SK-N-SH (cell line): ENCODE measurements around the gene CRK. TPM values are rescaled to one million over a fixed set of nuclear protein-coding genes. Genes with fewer than 3 reads are reported as not detected.

Source experiments
- CTCF ChIA-PET: fragments of 300-600, 350-600 bp; formaldehyde crosslinking; extraction: SDS; loops from one replicate; lab custom pipeline; 2021; lab: Yijun Ruan, JAX
- POLR2A ChIA-PET: fragments of 350-600 bp; sonication (Branson Sonifier 250); formaldehyde crosslinking; extraction: SDS; loops from one replicate; lab custom pipeline; 2020; ENCODE audit warnings: antibody characterized with exemption, inconsistent platforms; lab: Yijun Ruan, JAX
- DNase-seq: peaks from one replicate; pipeline ENCODE4 v3.0.0; 2012
- H2AFZ ChIP-seq: fragments of 200-600 bp; sonication (generic); 2 replicates; pipeline ENCODE4 v1.8.1; 2016; ENCODE audit warnings: antibody characterized with exemption, mild to moderate bottlenecking, low read depth
- H3F3A ChIP-seq: fragments of 200-600 bp; sonication (generic); replicated peaks from 2 replicates; pipeline ENCODE3; 2016; ENCODE audit warnings: antibody characterized with exemption, mild to moderate bottlenecking; ENCODE audit not compliant: insufficient read depth
- H3K27ac ChIP-seq, 2 experiments: fragments of 200-500 bp in 1 of 2; fragments of 200-600 bp in 1 of 2; sonication (Bioruptor generic) in 1 of 2; sonication (generic), shearing (Covaris generic) in 1 of 2; 2 replicates each; pipeline versions ENCODE4 v1.5.1 to v1.6.1; 2014 to 2016; ENCODE audit warnings: low read depth in 2 of 2, inconsistent platforms in 1 of 2, low read length in 1 of 2, mild to moderate bottlenecking in 1 of 2, mixed read lengths in 1 of 2
- H3K27me3 ChIP-seq: fragments of 200-600 bp; sonication (generic), shearing (Covaris generic); 2 replicates; pipeline ENCODE4 v1.6.1; 2016; ENCODE audit warnings: mixed run types; ENCODE audit not compliant: insufficient read depth
- H3K36me3 ChIP-seq, 2 experiments: fragments of 200-500 bp in 1 of 2; fragments of 200-600 bp in 1 of 2; sonication (Bioruptor generic) in 1 of 2; sonication (generic) in 1 of 2; replicated peaks in 1 of 2; 2 replicates each; pipeline versions ENCODE3 to v1.5.1; 2014 to 2016; ENCODE audit warnings: low read length in 1 of 2, mild to moderate bottlenecking in 1 of 2; ENCODE audit not compliant: insufficient read depth in 2 of 2, control insufficient read depth in 1 of 2
- H3K4me1 ChIP-seq, 2 experiments: fragments of 200-500 bp in 1 of 2; fragments of 200-600 bp in 1 of 2; sonication (Bioruptor generic) in 1 of 2; sonication (generic), shearing (Covaris generic) in 1 of 2; 2 replicates each; pipeline versions ENCODE4 v1.5.1 to v1.6.1; 2014 to 2016; ENCODE audit warnings: low read depth in 1 of 2, low read length in 1 of 2, mixed run types in 1 of 2; ENCODE audit not compliant: insufficient read depth in 2 of 2, control insufficient read depth in 1 of 2
- H3K4me2 ChIP-seq: fragments of 200-600 bp; sonication (generic), shearing (Covaris generic); 2 replicates; pipeline ENCODE4 v1.6.1; 2017; ENCODE audit warnings: mixed run types
- H3K4me3 ChIP-seq, 2 experiments: fragments of 200-500 bp in 1 of 2; fragments of 200-600 bp in 1 of 2; sonication (Bioruptor generic) in 1 of 2; sonication (generic), shearing (Covaris generic) in 1 of 2; 2 replicates each; pipeline versions ENCODE4 v1.5.1 to v1.8.1; 2014 to 2016; ENCODE audit warnings: low read depth in 2 of 2, inconsistent platforms in 1 of 2, low read length in 1 of 2, mild to moderate bottlenecking in 1 of 2, mixed read lengths in 1 of 2, moderate library complexity in 1 of 2
- H3K79me2 ChIP-seq: fragments of 200-600 bp; sonication (generic); 2 replicates; pipeline ENCODE4 v1.8.1; 2017; ENCODE audit warnings: mild to moderate bottlenecking; ENCODE audit not compliant: insufficient read depth
- H3K9ac ChIP-seq: fragments of 200-600 bp; sonication (generic); 2 replicates; pipeline ENCODE4 v1.6.1; 2017; ENCODE audit warnings: mixed run types
- H3K9me2 ChIP-seq: fragments of 200-600 bp; sonication (generic); 2 replicates; pipeline ENCODE4 v1.6.1; 2017; ENCODE audit warnings: mixed run types
- H3K9me3 ChIP-seq: fragments of 200-600 bp; sonication (generic); 2 replicates; pipeline ENCODE4 v1.6.1; 2017; ENCODE audit warnings: mixed run types, mild to moderate bottlenecking, moderate library complexity
- H4K20me1 ChIP-seq: fragments of 200-600 bp; sonication (generic); 2 replicates; pipeline ENCODE4 v1.6.1; 2017; ENCODE audit warnings: mild to moderate bottlenecking, mixed run types; ENCODE audit not compliant: insufficient read depth
- CHD2 ChIP-seq: fragments of 150-350 bp; IDR thresholded peaks from 2 replicates; pipeline ENCODE4 v1.6.1; 2018; ENCODE audit warnings: low read length; ENCODE audit not compliant: partially characterized antibody
- GATA2 ChIP-seq: sonication (generic); formaldehyde crosslinking; IDR thresholded peaks from 2 replicates; pipeline ENCODE4 v1.5.0; 2020; ENCODE audit warnings: mild to moderate bottlenecking, missing genetic modification reagents
- MXI1 ChIP-seq: IDR thresholded peaks from 2 replicates; pipeline ENCODE4 v1.6.1; 2012; ENCODE audit warnings: mild to moderate bottlenecking, low read depth, low read length, improper control_type of control experiment
- NRF1 ChIP-seq: IDR thresholded peaks from 2 replicates; pipeline ENCODE4 v1.6.1; 2012; ENCODE audit warnings: low read depth, mild to moderate bottlenecking, low read length
- RCOR1 ChIP-seq: fragments of 150-350 bp; IDR thresholded peaks from 2 replicates; pipeline ENCODE4 v1.6.1; 2017; ENCODE audit warnings: antibody characterized with exemption, low read length
- RFX5 ChIP-seq: IDR thresholded peaks from 2 replicates; pipeline ENCODE4 v1.6.1; 2012; ENCODE audit warnings: mild to moderate bottlenecking, improper control_type of control experiment, low read length
- SIN3A ChIP-seq: IDR thresholded peaks from 2 replicates; pipeline ENCODE4 v1.6.1; 2012; ENCODE audit warnings: low read depth, mild to moderate bottlenecking, low read length, moderate library complexity, borderline replicate concordance
- TAF1 ChIP-seq: IDR thresholded peaks from 2 replicates; pipeline ENCODE4 v1.6.1; 2012; ENCODE audit warnings: low read depth, mild to moderate bottlenecking, low read length, moderate library complexity, borderline replicate concordance
- TEAD4 ChIP-seq: IDR thresholded peaks from 2 replicates; pipeline ENCODE4 v1.4.0; 2012; ENCODE audit warnings: mild to moderate bottlenecking, borderline replicate concordance; ENCODE audit not compliant: insufficient read depth
- WGBS: methylation state at CpG from one replicate; pipeline ENCODE4 v1.1.6; 2017; ENCODE audit warnings: low lambda C conversion rate; 5-methylcytosine and 5-hydroxymethylcytosine counted together
- polyA plus RNA-seq, 3 experiments: library from polyadenylated mRNA; depleted of rRNA; stranded (reverse); fragments of >200 nt; gene quantifications; 2 replicates each; pipeline ENCODE4 v1.2.3, GENCODE V29; 2012
- TF ChIP-seq, protein P1 (sequence below): IDR thresholded peaks from 2 replicates; pipeline ENCODE4 v1.6.1; 2012; ENCODE audit warnings: mild to moderate bottlenecking, low read depth, low read length, moderate library complexity
- TF ChIP-seq, protein P2 (sequence below): IDR thresholded peaks from 2 replicates; pipeline ENCODE4 v1.4.0; 2012; ENCODE audit warnings: low read depth, borderline replicate concordance
- TF ChIP-seq, protein P3 (sequence below): IDR thresholded peaks from 2 replicates; pipeline ENCODE4; 2012
- TF ChIP-seq, protein P4 (sequence below): fragments of 150-350 bp; IDR thresholded peaks from 2 replicates; pipeline ENCODE4 v1.6.1; 2016; ENCODE audit warnings: mild to moderate bottlenecking, low read depth, low read length

Gene CRK
- polyA plus RNA-seq, 1 of the 3 experiments (the other 2 are of a cell fraction), result 50.7 TPM

DNA sequence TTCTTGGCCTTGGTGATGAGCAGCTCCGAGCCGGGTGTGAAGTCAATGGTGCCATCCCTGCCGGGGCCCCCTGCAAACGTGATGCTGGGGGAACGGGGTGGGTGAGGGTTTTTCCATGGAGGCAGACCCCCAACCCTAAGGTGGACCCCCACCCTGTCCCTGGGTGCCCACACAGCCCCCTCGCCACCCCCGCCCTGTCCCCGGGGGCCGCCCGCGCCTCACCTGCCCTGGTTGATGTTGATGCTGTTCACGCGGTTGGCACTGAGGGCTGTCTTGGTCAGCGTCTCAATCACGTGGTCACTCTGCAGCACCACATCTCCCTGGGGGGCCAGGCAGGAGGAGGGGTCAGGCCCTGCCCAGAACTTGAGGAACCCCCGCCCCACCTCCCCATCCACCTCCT lies 11.2 kb upstream of the CRK start (continued):
- TF ChIP-seq, protein P1, sequence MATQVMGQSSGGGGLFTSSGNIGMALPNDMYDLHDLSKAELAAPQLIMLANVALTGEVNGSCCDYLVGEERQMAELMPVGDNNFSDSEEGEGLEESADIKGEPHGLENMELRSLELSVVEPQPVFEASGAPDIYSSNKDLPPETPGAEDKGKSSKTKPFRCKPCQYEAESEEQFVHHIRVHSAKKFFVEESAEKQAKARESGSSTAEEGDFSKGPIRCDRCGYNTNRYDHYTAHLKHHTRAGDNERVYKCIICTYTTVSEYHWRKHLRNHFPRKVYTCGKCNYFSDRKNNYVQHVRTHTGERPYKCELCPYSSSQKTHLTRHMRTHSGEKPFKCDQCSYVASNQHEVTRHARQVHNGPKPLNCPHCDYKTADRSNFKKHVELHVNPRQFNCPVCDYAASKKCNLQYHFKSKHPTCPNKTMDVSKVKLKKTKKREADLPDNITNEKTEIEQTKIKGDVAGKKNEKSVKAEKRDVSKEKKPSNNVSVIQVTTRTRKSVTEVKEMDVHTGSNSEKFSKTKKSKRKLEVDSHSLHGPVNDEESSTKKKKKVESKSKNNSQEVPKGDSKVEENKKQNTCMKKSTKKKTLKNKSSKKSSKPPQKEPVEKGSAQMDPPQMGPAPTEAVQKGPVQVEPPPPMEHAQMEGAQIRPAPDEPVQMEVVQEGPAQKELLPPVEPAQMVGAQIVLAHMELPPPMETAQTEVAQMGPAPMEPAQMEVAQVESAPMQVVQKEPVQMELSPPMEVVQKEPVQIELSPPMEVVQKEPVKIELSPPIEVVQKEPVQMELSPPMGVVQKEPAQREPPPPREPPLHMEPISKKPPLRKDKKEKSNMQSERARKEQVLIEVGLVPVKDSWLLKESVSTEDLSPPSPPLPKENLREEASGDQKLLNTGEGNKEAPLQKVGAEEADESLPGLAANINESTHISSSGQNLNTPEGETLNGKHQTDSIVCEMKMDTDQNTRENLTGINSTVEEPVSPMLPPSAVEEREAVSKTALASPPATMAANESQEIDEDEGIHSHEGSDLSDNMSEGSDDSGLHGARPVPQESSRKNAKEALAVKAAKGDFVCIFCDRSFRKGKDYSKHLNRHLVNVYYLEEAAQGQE, result no peak
- no peak for TF ChIP-seq TAF1
- no peak for TF ChIP-seq SIN3A
- TF ChIP-seq, protein P2, sequence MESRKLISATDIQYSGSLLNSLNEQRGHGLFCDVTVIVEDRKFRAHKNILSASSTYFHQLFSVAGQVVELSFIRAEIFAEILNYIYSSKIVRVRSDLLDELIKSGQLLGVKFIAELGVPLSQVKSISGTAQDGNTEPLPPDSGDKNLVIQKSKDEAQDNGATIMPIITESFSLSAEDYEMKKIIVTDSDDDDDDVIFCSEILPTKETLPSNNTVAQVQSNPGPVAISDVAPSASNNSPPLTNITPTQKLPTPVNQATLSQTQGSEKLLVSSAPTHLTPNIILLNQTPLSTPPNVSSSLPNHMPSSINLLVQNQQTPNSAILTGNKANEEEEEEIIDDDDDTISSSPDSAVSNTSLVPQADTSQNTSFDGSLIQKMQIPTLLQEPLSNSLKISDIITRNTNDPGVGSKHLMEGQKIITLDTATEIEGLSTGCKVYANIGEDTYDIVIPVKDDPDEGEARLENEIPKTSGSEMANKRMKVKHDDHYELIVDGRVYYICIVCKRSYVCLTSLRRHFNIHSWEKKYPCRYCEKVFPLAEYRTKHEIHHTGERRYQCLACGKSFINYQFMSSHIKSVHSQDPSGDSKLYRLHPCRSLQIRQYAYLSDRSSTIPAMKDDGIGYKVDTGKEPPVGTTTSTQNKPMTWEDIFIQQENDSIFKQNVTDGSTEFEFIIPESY, result no peak
- no peak for TF ChIP-seq RCOR1
- no peak for TF ChIP-seq CHD2
- TF ChIP-seq RFX5, result no peak
- TF ChIP-seq MXI1, result no peak
- TF ChIP-seq, protein P3, sequence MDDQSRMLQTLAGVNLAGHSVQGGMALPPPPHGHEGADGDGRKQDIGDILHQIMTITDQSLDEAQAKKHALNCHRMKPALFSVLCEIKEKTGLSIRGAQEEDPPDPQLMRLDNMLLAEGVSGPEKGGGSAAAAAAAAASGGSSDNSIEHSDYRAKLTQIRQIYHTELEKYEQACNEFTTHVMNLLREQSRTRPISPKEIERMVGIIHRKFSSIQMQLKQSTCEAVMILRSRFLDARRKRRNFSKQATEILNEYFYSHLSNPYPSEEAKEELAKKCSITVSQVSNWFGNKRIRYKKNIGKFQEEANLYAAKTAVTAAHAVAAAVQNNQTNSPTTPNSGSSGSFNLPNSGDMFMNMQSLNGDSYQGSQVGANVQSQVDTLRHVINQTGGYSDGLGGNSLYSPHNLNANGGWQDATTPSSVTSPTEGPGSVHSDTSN, result no peak
- TF ChIP-seq TEAD4, result no peak
- no peak for TF ChIP-seq NRF1
- TF ChIP-seq, all 33 proteins: peak for 0

DNA sequence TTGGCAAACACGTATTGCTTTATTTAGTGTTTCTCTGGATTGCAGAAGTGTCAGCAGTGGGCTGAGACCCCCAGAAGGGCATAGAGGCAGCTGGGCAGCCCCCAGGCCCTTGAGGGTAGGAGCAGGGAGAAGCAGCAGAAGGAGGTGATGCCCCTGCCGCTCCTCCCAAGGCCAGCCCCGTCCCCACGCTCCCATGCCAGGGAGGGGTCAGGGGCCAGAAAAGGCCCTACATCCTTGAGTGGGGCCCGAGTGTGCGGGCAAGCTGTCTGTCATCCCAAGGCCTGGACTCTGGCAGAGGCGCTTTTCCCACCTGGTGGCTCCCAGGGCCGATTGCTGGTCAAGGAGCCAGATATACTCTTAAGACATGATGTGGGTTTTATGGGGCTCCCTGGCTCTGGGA lies 8.2 kb upstream of the CRK start:
- Histone ChIP-seq H3K36me3 (peaks cover 0 to 15% of the 10 kb centered on the region in 2 experiments), H3K27me3 (no peaks in the 10 kb centered on the region), H4K20me1 (no peaks in the 10 kb centered on the region), H3K9ac (no peak overlapping the region), H3K9me2 (no peaks in the 10 kb centered on the region), H3F3A (peaks cover 9% of the 10 kb centered on the region), H3K27ac (no peak overlapping the region), H3K79me2 (no peaks in the 10 kb centered on the region; the same call in 1 of the 2 replicates), H3K4me2 (no peak overlapping the region), H2AFZ (no peak overlapping the region), H3K4me1 (peaks cover 0 to 5% of the 10 kb centered on the region in 2 experiments; a peak in 1 of 4 replicates), H3K9me3 (no peaks in the 10 kb centered on the region), H3K4me3 (no peak overlapping the region)
- TF ChIP-seq GATA2 (CRISPR knock-in tag), result no peak
- TF ChIP-seq, protein P4, sequence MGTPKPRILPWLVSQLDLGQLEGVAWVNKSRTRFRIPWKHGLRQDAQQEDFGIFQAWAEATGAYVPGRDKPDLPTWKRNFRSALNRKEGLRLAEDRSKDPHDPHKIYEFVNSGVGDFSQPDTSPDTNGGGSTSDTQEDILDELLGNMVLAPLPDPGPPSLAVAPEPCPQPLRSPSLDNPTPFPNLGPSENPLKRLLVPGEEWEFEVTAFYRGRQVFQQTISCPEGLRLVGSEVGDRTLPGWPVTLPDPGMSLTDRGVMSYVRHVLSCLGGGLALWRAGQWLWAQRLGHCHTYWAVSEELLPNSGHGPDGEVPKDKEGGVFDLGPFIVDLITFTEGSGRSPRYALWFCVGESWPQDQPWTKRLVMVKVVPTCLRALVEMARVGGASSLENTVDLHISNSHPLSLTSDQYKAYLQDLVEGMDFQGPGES, result no peak
- ChIA-PET CTCF (no interaction called here), POLR2A (no interaction called here)
- 95% methylated on average over 8 of the region's 8 CpGs for WGBS
- DNase-seq, result peak; percentile 20
